ENCODE results near the gene ATOX1. TPM values are rescaled to one million over a fixed set of nuclear protein-coding genes. Genes with fewer than 3 reads are reported as not detected.

The ATOX1 gene
- total and polyA plus RNA-seq, 2 of the 13 experiments (the other 11 are each of a cell fraction or from before 2014, with no cell fraction given) = 62.4 to 124 TPM

GRCh38 chr5:151700296-151700695, 58.1 kb downstream of the ATOX1 start:
- FAIRE-seq = no peak
- no peak overlapping the region for H3K27ac ChIP-seq (ENCODE audit: extremely low read length, insufficient read depth, low read length)
- in situ Hi-C loops (cut with HindIII; ENCODE audit: extremely low pct_ligation_motif_present, low pct_unique_long_range_greater_than_20kb) (no loop called here), intact Hi-C loops (cut with micrococcal nuclease; ENCODE audit: unreplicated experiment) (no loop called here)
- no peak overlapping the region for H3K4me2 ChIP-seq (ENCODE audit: low read depth, low read length)
- POLR2A ChIA-PET = no interaction called here
- H3K27me3 ChIP-seq (ENCODE audit: control insufficient read depth in 1 of 2, insufficient read depth in 2 of 2, low read length in 2 of 2) = no peaks in the 10 kb centered on the region
- H3K9ac ChIP-seq (ENCODE audit: insufficient read depth, low read depth, low read length) = no peak overlapping the region
- DNase-seq (ENCODE audit: low spot score) = no peak
- no peak for ATAC-seq
- 16% methylated on average over 2 of the region's 2 CpGs for WGBS (ENCODE audit: low lambda C conversion rate)
- BruUV-seq (replicated peaks) = no TSS peak
- CTCF ChIA-PET (ENCODE audit: low intra/inter-chr PET ratio, low total read pairs) = no interaction called here
- no peak for TF ChIP-seq ZNF362 (CRISPR knock-in tag; IDR thresholded peaks at IDR 0.05; ENCODE audit: borderline replicate concordance)
- TF ChIP-seq TOE1 (CRISPR knock-in tag; IDR thresholded peaks at IDR 0.05) = no peak
- no peak for TF ChIP-seq ZNF703 (CRISPR knock-in tag; IDR thresholded peaks at IDR 0.05; ENCODE audit: borderline replicate concordance)
- no peak for TF ChIP-seq HOXA5 (CRISPR knock-in tag; IDR thresholded peaks at IDR 0.05)
- TF ChIP-seq TMF1 (CRISPR knock-in tag; IDR thresholded peaks at IDR 0.05; ENCODE audit: low read depth) = no peak
- no peak for TF ChIP-seq ZNF670 (CRISPR knock-in tag; IDR thresholded peaks at IDR 0.05; ENCODE audit: borderline replicate concordance)
- TF ChIP-seq CERS6 (CRISPR knock-in tag; IDR thresholded peaks at IDR 0.05) = no peak
- TF ChIP-seq ZHX2 (IDR thresholded peaks at IDR 0.05; ENCODE audit: low read depth) = no peak
- TF ChIP-seq ZHX2 (CRISPR knock-in tag; IDR thresholded peaks at IDR 0.05; ENCODE audit: borderline replicate concordance) = no peak
- TF ChIP-seq ZNF576 (CRISPR knock-in tag; IDR thresholded peaks at IDR 0.05) = no peak
- TF ChIP-seq NCOA2 (CRISPR knock-in tag; IDR thresholded peaks at IDR 0.05) = no peak
- H3K9me3 ChIP-seq (ENCODE audit: low read length) = no peaks in the 10 kb centered on the region
- no peaks in the 10 kb centered on the region for H3K36me3 ChIP-seq (replicated peaks in 1 of 2; ENCODE audit: control insufficient read depth in 1 of 2, insufficient read depth in 2 of 2, low read length in 2 of 2)
- H3K79me2 ChIP-seq (ENCODE audit: insufficient read depth, low read length) = no peaks in the 10 kb centered on the region
- H2AFZ ChIP-seq (ENCODE audit: low read length) = no peak overlapping the region
- no peaks in the 10 kb centered on the region for H4K20me1 ChIP-seq (ENCODE audit: insufficient read depth, low read length)
- H3K4me3 ChIP-seq (replicated peaks in 1 of 3; ENCODE audit: insufficient read depth in 1 of 3, low read depth in 2 of 3, low read length in 3 of 3) = no peak overlapping the region
- peaks cover 75% of the 10 kb centered on the region for H3K4me1 ChIP-seq (ENCODE audit: insufficient read depth, low read length)

All from HepG2 (cell line).